Activated CD4-positive, alpha-beta T cell treated with anti-CD3 and anti-CD28 coated beads, Interleukin-2, amount 50 U/mL, for 16 hours (primary cell): ENCODE data around the gene HAAO.
A peak's percentile ranks its signal among the peaks of the same experiment; 100 is the strongest.

Source experiments
- DNase-seq: peaks from one replicate; pipeline ENCODE4 v3.0.0-alpha.2; 2020

The HAAO gene

GRCh38 chr2:42812899-42813479 is 20.6 kb upstream of the HAAO start:
- DNase-seq = no peak

- DNase-seq = peak; percentile 37
These were observed 18.8 kb upstream of the HAAO start for GRCh38 chr2:42810971-42811811.

GRCh38 chr2:42810121-42810970 is 18.0 kb upstream of the HAAO start:
- DNase-seq = peak; percentile 94

- peak; percentile 72 for DNase-seq
These were observed 17.4 kb upstream of the HAAO start for GRCh38 chr2:42809819-42810120.

- no peak for DNase-seq
These were observed 16.9 kb upstream of the HAAO start for GRCh38 chr2:42809131-42809818.

GRCh38 chr2:42808301-42808700 is 15.9 kb upstream of the HAAO start:
- no peak for DNase-seq

GRCh38 chr2:42806786-42807185 is 14.4 kb upstream of the HAAO start:
- no peak for DNase-seq

GRCh38 chr2:42804891-42805290 is 12.5 kb upstream of the HAAO start:
- no peak for DNase-seq

GRCh38 chr2:42804338-42804737 is 12.0 kb upstream of the HAAO start:
- no peak for DNase-seq

- no peak for DNase-seq
These were observed 9.8 kb upstream of the HAAO start for GRCh38 chr2:42802150-42802549.

GRCh38 chr2:42801381-42801780 is 9.0 kb upstream of the HAAO start:
- DNase-seq = no peak

GRCh38 chr2:42800981-42801380 is 8.6 kb upstream of the HAAO start:
- no peak for DNase-seq

- no peak for DNase-seq
These were observed 8.1 kb upstream of the HAAO start for GRCh38 chr2:42800461-42800962.

GRCh38 chr2:42799881-42800280 is 7.5 kb upstream of the HAAO start:
- no peak for DNase-seq

GRCh38 chr2:42797281-42797680 is 4.9 kb upstream of the HAAO start:
- no peak for DNase-seq

- peak; percentile 75 for DNase-seq
These were observed 4.3 kb upstream of the HAAO start for GRCh38 chr2:42796427-42797248.

- no peak for DNase-seq
These were observed 3.5 kb upstream of the HAAO start for GRCh38 chr2:42795841-42796301.

- no peak for DNase-seq
These were observed 2.9 kb upstream of the HAAO start for GRCh38 chr2:42795275-42795674.

- DNase-seq = no peak
These were observed 2.1 kb upstream of the HAAO start for GRCh38 chr2:42794271-42795046.

- DNase-seq = no peak
These were observed 1.2 kb upstream of the HAAO start for GRCh38 chr2:42793334-42794270.
